GM18951 (cell line): Measurements from ENCODE around the gene CYP19A1.

Source experiments
- POLR2A ChIP-seq: IDR thresholded peaks from 4 replicates; pipeline ENCODE4 v1.6.1; 2011; ENCODE audit warnings: mild to moderate bottlenecking; ENCODE audit not compliant: insufficient read length, insufficient read depth; ENCODE audit errors: extremely low read depth
- in situ Hi-C: fragments of 300-500 bp; cut with MboI; formaldehyde crosslinking; loops from one replicate; pipeline ENCODE4 v1.12.0; 2022; ENCODE audit warnings: low sequenced_read_pairs, mixed read lengths, inconsistent platforms; ENCODE audit not compliant: unreplicated experiment

The CYP19A1 gene

GRCh38 chr15:51205050-51205975 is 133.1 kb downstream of the CYP19A1 start:
- in situ Hi-C loops = no loop called here
- TF ChIP-seq POLR2A = no peak

- in situ Hi-C loops = no loop called here
These were observed 134.6 kb downstream of the CYP19A1 start for GRCh38 chr15:51203797-51204196.

DNA sequence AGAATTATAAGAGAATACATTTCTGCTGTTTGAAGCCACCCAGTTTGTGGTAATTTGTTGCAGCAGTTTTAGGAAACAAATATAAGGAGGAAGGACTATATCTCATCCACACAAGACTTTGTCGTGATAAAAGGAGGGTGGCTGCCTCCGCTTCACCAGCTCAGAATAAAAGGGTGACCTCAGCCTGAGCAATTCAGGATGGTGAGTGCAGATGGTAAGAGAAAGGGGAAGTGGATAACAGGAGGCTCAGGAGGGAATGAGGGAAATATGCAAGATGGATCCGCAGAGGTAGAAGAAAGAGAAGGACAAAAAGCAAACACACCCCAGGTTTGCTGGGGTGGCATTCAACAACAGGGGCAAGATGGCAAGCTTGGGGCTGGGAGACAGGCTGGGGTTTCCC is 135.6 kb downstream of the CYP19A1 start:
- in situ Hi-C loops = no loop called here
- no peak for TF ChIP-seq POLR2A

More at GRCh38 chr15:51203797-51204196, 134.6 kb downstream of the CYP19A1 start:
- TF ChIP-seq POLR2A = no peak

DNA sequence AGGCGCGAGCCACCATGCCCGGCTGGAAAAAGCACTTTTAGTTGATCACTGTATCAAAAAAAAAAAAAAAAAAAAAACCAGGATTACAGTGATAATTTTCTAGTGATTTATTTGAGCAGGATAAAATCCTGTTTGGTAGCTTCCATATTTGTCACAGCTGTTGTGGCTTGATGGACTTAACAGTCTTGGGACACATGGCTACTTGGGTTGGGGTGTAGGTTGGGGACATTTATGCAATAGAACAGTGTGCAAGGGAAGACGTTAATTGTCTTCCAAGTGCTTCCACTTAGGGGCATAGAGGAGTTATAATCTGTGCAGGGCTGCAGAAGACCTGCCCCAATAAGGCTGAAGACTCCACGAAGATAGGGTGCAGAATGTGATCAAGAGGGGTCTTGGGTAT is 136.8 kb downstream of the CYP19A1 start:
- TF ChIP-seq POLR2A = no peak
- in situ Hi-C loops = no loop called here

GRCh38 chr15:51200792-51201191 is 137.6 kb downstream of the CYP19A1 start:
- in situ Hi-C loops = no loop called here
- TF ChIP-seq POLR2A = no peak

GRCh38 chr15:51199541-51199940 is 138.9 kb downstream of the CYP19A1 start:
- in situ Hi-C loops = no loop called here
- no peak for TF ChIP-seq POLR2A

DNA sequence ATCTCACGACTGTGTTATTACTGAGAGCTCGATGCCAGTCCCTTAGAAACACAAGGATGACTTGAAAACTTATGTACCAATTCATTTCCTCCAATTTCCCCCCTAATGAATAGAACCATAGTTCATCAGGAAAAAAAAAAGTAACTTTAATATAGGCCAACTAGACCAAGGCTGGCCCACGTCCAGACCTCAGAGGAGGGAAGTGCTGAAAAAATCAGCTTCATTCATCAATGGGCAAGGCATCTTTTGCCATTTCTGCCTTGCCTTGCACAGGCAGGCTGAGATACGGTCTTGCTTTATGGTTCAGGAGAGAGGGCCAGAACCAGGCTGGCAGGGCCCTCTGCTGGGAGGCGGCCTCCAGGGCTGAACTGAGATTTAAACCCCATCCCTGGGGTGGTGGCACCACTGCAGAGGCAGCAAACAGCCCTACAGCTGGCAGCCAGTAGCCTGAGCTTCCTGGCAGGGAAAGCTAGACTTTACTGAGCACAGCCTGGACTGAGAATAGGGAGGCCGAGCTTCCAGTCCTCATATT is 139.6 kb downstream of the CYP19A1 start:
- no peak for TF ChIP-seq POLR2A
- in situ Hi-C loops = no loop called here

DNA sequence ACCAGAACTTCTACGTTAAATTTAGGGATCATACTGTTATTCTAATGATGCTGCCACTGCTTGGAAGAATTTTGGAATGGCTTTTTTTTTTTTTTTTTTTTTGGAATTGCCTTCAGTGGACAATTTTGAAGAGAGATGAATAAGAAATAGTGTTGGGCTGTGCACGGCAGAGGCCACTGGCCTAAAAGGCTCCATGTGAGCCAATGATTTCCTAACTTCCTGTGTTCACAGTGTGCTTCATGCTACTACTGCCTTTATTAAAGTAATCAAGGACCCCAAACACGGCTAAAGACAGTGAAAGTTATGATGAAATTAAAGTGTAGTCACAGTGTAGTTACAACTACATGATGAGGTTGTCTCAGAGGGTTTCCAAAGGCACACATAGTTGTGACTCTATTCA is 142.9 kb downstream of the CYP19A1 start:
- in situ Hi-C loops = no loop called here
- TF ChIP-seq POLR2A = no peak

DNA sequence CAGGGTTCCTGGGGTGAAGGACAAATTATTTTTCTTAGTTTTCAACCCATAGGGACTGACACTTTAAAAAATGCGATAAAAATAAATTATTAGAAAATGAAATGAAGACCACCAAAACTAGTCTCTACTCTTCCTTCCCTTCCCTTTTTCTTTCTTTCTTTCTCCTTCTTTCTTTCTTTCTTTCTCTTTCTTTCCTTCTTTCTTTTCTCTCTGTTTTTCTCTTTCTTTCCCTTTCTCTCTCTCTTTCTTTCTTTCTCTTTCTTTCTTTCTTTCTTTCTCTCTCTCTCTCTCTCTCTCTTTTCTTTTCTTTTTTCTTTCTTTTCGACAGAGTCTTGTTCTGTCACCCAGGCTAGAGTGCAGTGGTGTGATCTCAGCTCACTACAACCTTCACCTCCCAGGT is 144.4 kb downstream of the CYP19A1 start:
- no peak for TF ChIP-seq POLR2A
- in situ Hi-C loops = no loop called here

DNA sequence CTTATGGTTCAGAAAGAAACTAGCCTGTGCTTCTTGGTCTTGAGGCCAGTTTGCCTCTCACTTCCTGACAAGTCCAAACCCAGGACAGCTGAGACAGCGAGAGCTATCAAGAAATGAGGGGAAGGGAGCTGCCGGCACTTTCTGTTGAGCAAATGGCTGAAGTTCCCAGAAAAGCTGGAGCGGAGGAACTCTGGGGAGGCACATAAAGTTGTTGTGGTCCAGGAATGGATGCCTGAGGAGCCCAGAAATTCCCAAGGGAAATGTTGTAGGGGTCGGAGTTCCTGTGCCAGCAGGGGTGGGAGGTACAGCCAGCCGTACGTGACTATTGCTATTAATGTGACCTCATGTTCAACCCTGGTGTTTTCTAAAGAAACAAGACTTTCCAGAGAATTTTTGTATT is 144.9 kb downstream of the CYP19A1 start:
- in situ Hi-C loops = no loop called here
- TF ChIP-seq POLR2A = no peak

GRCh38 chr15:51192521-51193280 is 145.7 kb downstream of the CYP19A1 start:
- no peak for TF ChIP-seq POLR2A
- in situ Hi-C loops = no loop called here

DNA sequence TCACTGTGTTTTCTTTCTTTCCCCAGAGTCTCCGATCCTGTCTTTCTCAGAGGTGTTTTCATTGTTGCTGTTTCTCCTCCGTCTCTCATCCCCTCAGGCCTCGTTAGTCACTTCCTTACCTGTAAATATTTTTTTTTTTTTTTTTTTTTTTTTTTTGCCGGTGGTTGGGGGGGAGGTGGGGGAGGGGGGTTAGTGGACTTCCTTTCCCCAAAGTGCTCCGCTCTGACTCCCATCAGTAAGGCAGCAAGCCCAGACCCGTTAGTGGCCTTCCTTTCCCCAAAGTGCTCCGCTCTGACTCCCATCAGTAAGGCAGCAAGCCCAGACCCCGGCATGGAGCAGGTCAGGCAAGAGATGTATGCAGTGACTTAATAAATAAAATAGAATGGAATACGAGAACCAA is 146.6 kb downstream of the CYP19A1 start:
- no peak for TF ChIP-seq POLR2A
- in situ Hi-C loops = no loop called here

GRCh38 chr15:51191072-51191670 is 147.2 kb downstream of the CYP19A1 start:
- in situ Hi-C loops = no loop called here
- TF ChIP-seq POLR2A = no peak
